ENCODE measurements around the gene COL4A2.
"Not testable (repeated sequence)": the region's sequence is repeated elsewhere in the genome, so short reads cannot be mapped to it uniquely, and the experiment has no call there.

Gene COL4A2

DNA sequence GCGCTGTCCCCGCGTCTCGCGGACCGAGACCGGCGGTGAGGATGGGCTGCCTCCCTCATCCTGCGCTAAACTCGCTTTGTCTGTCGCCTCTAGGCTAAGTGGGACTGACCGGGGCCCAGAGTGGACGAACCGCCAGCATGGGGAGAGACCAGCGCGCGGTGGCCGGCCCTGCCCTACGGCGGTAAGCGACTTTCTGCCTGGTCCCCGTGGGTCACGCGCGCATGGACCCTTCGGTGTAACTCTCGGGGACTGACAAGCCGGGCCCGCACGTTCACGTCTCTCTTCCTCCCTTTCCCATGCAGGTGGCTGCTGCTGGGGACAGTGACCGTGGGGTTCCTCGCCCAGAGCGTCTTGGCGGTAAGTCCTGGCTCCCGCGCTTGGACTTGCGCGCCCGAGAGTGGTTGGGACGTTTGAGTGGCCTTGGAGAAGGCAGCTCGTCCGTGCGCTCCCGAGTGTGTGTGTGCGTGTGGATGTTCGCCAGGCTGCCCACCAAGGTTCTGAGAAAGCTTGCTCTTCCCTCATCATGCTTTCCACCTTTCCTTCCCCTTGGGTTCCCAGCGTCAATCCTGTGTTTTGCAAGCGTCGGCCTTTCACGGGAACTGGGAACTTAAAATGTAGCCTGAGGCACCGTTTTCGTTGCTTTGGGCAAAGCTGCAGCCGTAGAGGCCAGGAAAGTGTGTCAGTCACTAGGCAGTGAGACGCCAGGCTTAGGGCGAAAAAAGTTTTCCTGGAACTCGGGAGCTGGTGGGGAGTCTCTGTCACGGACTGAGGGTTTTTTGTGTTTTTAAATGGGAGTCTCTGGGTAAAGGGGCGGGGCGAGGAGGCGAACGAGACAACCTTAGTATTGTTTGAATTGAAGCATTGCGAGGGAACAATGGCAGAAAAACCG is 927 bp downstream of the COL4A2 start:
- DNase-seq (ENCODE audit: low read depth) = peak; percentile 69

DNA sequence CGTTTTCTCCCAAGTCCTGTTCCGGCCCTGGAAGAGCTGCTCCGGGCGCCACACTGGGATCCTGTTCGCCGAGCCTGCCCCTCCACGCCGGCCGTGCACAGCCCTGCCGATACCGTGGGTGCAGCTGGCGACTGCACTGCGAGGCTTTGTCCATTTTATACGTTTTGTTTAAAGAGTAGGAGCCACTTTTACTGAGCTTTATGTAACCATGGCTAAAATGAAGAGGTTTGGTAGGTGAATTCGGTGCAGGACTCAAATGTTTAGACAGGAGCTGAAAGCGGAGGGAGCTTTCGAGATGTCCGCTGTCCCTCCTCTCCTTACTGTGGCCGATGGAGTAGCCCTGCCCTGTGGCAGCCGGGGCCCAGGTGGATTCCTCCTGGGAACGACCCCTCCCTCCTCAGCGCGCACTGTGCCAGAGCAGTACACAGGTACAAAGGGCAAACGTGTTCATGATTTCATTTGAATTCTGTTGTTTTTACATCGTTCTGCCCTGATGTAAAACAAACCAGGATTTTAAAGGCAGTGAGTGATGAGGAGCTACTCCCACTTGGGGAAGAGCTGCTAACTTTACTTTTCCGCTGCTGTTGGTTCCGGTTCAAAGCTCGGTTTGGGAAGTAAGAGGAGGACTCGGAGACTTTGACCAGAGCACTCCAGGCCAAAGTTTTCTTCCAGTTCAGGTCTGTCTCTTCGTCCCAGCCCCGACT is 1.7 kb downstream of the COL4A2 start:
- peak; percentile 30 for DNase-seq (ENCODE audit: low read depth)

DNA sequence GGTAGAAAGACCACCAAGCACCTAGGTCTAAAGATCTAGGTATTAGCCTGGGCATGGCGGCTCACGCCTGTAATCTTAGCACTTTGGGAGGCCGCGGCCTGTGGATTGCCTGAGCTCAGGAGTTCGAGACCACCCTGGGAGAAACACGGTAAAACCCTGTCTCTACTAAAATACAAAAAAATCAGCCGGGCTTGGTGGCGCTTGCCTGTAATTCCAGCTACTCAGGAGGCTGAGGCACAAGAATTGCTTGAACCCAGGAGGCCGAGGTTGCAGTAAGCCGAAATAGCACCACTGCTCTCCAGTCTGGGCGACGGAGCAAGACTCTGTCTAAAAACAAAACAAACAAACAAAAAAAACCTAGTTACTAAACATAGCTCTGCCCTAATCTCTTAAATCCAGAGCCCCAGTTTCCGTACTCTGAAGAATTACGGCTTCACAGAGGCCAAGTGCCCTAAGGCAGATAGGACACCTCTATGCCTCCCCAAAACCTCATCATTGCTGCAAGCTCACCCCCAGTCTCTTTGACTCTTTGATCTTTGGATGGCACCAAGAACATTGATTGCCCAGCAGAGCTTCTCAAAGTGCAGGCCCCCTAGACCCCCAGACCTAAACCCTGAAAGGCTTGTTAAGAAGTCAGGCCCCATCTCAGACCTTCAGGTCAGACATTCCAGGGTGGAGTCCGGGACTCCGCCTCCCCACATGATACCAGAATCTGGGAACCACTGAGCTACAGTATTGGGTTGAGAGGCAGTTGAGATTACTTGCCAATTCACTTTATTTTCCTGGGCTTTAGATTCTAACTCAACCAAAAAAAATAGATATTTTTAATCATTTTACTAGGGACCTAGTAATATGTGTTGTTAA is 2.8 kb downstream of the COL4A2 start:
- no peak for DNase-seq (ENCODE audit: low read depth)

DNA sequence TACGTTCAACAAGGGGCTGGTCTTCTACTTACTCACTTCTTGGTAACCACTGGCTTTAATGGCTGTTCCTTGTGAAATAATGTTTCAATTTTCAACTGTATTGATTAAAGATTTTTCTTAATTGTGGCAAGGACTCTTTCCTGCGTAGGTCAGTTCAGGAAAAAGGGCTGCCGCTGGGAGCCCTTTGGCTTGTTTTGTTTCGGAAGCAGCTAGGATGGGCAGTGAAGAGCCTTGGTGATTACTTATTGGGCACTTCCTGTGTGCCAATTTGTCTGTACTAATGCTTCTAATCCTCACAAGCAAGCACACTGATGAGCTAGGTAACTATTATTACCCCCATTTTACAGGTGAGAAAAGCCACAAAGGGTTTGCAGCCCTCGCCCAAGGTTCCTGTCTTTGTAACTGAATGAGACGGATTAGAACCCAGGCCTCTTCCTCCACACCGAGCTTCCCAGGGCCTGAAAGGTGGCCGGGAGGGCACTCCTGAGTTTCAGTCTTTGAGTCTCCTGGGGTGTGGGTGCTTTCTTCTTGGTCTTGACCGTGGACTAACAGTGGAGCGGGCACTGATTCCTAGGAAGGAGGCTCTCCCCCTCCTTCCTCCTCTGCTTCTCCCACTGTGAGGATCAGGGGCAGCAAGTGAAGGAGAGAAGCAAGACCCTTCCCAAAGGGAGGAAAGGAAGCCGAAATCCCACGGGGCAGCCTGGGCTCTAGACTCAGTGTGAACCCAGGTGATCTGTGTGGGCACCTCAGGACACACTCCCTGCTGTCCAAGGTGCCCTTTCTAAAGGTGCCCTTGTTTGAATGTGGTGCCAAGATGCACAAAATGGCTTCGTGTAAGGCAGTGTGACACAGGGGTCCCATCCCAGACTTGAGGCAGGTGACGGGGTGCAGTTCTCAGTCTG is 3.7 kb downstream of the COL4A2 start:
- DNase-seq (ENCODE audit: low read depth) = no peak

DNA sequence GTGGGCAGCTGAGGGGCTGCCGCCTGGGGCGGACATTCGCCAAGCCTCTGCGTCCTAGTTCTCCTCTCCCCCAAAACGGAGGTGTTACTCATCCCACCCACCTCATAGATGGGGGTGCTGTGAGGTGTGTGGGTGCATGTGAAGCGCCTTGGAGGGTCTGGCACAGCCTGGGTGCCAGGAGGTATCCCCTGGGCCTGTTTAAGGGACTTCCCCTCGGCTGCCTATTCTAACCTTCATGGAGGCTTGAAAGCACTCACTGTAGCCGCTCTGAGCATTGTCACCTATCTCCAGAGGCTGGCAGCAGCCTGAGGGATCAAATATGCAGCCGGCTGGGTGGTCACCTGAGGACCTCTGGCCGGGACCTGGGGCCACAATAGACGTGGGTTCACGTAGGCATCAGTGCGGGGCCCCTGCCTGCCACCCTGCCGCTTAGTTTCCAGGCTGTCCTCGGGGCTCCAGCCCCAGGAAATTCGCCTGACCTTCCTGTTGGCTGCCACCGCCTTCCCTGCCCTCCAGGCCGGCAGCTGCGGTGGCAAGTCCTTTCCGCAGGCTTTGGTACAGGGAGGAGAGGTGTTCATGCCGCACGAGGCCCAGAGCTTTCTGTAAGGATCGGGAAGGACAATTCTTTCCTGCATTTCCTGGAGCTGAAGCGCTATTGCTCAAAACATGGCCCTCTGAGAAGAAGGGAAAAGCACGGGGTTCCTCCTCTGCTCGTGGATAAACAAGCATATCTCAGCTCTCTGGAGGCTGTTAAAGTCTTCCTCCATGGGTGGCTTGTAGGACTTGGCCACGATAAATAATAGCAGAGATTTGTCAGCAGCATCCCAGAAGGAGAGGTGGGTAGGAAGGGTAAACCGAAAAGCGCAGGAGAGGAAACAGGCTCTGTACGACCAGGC is 4.6 kb downstream of the COL4A2 start:
- DNase-seq (ENCODE audit: low read depth) = no peak

DNA sequence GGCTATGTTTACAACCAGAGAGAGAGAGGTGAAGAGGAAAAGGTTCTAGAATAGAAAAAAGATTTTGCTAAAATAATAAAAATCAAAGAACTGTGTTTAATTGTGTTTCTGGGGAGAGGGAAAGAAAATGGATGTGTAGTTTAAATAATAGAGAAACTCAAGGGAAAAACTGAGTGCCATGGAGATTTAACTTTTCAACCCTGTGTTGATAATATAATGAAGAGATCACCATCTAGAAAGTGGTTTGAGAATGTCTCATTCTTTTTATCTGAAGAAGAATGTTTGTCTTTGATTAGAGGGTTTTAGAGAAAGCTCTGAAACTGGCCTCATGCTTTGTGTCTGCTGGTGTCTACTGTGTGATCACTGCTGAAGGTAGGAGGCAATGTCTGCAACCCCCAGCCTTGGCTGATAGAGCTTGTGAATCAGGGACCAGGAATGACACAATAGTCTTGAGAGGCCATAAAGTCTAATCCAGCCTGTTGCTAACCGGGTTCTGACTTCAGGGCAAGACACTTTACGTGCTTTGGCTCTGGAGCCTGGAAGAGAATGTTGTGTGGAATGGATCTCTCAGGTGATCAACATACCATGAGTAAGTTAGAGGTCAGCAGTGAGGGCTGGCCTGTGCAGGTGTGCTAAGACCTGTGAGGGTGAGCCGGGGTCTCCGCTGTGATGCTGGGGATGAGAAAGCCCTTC is 5.4 kb downstream of the COL4A2 start:
- DNase-seq (ENCODE audit: low read depth) = peak; percentile 97

DNA sequence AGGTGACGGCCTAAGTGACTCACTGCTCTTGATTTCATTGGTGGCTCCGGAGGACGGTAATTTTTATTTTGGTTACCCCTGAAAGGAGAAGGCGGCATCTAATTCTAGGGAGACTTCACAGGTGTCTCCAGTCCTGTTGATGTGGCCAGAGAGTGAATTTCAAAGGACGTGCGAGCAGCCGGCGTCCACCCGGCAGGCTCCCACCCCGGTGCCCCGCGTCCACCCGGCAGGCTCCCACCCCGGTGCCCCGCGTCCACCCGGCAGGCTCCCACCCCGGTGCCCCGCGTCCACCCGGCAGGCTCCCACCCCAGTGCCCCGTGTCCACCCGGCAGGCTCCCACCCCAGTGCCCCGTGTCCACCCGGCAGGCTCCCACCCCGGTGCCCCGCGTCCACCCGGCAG is 6.2 kb downstream of the COL4A2 start:
- DNase-seq (ENCODE audit: low read depth) = not testable (repeated sequence)

DNA sequence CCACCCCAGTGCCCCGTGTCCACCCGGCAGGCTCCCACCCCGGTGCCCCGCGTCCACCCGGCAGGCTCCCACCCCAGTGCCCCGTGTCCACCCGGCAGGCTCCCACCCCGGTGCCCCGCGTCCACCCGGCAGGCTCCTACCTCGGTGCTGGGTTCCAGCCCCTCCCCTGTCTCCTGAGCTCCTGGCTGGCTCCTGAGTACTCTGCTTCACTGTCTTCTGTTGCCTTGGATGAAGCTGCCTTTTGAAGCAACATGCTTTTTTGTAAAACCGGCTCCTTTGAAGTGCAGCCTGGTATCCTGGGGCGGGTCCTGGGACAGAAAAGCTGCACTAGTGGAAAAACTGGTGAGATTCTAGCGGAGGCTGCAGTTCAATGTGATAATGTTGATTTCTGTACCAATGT is 6.6 kb downstream of the COL4A2 start:
- DNase-seq (ENCODE audit: low read depth) = not testable (repeated sequence)

DNA sequence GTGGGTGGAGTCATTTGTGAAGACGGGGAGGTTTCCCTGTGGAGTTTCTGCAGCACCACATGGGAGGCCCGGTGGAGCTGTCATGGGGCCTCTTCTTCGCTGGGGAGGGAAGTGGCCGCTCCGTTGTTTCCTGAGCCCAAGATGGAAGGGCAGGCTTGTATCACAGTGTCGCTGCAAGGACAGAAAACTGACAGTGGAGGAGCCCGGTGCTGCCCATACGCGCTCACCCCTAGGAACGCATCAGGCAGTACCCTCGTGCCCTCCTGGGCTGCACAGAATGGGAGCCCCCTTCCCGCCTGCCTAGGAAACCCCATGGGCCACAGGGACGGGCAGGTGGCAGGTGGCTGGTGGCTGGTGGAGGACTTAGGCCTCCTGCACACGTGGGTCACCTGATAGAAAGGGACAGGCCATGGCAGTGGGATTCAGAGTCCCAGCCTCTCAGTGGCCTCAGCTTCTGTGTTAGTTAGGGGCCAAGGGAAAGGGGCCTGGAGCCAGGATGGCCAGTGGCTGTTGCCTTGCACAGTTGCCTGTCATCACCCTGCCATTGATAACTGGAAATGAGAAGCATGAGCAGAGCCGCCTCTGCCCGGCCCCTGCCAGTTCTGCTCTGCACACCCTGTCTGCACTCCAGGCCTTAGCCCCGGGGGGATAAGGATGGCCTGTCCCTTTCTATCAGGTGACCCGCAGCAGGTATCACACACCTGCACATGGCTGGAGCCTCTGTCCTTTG is 7.6 kb downstream of the COL4A2 start:
- DNase-seq (ENCODE audit: low read depth) = no peak

DNA sequence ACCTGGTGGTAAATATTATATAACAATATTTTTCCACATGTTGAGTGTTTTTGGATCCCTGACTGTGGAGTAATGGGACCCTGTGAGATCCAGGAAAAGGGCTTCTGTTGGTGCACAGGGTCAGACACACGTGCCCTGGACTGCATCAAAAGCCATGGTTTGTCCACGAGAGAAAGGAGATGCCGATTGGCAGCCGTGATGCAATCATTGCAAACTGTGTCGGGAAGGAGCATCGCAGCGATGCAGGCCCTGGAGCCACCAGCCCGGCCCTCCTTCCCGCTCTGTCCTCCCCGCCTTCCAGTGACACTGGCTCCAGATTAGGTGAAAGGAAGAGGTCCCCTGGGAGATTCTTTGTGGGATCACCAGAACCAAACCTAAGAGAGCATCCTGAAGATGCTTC is 9.1 kb downstream of the COL4A2 start:
- DNase-seq (ENCODE audit: low read depth) = no peak

DNA sequence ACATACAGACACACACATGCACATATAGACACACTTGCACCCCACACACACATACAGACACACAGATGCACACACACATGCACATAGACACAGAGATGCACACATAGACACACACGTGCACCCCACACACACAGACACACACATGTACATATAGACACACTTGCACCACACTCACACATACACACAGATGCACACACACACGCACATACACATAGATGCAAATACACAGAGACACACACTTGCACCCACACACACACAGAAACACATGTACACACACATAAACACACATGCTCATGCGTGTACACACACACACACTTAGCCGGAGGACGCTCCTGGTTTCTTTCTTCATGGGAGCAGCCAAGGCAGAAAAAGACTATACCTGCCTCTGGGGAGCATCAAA is 10.0 kb downstream of the COL4A2 start:
- no peak for DNase-seq (ENCODE audit: low read depth)

DNA sequence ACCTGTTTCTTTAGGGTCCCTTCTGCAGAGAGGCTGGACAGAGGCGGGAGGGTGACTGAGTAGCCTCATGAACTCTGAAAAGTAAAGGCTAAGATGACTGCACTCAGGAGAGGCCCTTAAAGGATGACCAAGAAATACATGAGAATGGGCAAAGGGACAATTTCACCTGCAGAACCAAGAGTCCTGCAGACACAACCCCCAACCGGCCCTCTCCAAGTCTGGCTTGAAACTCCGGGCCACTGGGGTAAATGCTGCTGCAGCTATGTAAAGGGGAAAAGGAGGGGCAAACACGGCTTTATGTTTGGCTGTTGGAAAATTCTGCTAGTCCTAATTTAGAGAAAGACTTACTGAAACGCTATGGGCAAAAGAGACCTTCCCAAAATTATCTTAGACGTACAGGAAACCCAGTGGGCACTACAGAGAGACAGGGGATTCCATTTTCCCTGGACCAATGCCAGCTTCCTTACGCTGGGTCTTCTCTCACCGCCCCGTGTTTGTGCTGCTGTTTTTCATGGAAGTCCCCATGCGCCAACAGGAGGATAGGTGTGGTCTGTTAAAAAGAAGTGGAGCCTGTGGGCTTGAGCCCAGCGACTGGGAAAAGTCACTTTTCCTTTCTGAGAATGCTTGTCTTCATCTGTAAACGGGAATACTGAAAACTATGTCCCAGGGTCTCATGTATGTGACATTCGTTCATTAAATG is 10.6 kb downstream of the COL4A2 start:
- DNase-seq (ENCODE audit: low read depth) = no peak

DNA sequence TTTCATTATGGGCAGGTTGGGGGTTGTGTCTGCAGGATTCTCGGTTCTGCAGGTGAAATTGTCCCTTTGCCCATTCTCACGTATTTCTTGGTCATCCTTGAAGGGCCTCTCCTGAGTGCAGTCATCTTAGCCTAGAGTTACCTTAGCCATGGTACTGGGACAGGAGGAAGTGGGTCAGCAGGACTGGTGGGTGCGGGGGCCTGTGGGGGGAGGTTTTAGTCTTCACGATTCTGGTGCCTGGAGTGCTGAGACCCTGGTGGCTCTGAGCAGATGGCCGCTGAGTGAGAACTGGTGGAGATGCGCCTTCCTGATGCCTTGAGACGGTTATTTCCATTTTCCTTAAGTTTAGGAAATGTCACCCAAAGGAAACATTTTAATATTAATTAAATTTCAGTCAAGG is 11.8 kb downstream of the COL4A2 start:
- DNase-seq (ENCODE audit: low read depth) = no peak

DNA sequence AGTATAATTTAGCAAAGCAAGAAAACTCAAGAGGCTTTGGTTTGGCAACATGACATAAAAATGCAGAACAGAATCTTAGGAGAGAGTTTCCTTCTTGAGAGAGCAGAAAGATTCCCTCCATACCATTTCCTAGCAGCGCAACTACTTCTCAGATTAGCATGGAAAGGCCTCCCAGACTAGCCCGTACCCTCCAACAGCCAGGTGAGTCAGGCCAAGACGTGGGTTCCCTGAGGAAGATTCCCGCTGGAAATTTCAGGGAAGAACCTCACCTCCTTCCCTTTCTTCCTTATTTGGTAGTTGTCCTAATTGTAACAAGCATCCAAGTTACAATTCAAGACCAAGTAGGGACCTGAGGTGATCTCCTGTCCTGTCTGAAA is 12.3 kb downstream of the COL4A2 start:
- no peak for DNase-seq (ENCODE audit: low read depth)

DNA sequence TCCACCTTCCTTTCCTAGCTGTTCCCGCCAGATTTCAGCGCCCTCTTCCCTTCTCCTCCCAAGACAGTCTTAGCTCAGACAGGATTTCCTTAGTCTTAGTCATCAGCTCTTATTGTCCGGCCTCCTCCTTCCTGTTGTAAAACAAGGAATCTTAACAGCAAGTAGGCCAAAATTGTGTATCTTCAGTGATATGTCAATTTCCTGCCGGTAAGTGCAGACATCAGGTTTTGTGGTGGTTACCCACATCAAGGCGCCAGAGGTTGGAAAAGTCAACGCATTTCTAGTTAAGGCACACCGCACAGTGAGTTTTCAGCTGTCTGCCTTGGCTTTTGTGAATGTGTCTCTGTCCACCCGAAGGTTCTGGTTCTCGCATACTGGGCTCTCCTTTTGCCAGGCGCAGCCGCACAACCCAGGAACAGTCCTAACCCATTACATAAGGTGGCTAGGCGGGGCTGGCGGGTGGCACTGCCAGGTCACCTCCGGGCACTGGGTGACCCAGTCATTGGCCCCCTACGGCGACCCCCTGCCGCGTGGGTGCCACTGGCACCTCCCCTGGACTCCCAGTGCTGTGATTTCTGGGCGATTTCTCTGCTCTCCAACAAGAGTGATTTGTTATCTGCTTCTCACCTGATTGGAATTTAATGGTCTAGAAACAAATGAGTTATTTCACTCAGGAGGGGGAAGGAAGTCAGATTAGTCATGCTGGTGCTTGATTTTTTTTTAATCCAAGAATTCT is 12.9 kb downstream of the COL4A2 start:
- peak; percentile 85 for DNase-seq (ENCODE audit: low read depth)

DNA sequence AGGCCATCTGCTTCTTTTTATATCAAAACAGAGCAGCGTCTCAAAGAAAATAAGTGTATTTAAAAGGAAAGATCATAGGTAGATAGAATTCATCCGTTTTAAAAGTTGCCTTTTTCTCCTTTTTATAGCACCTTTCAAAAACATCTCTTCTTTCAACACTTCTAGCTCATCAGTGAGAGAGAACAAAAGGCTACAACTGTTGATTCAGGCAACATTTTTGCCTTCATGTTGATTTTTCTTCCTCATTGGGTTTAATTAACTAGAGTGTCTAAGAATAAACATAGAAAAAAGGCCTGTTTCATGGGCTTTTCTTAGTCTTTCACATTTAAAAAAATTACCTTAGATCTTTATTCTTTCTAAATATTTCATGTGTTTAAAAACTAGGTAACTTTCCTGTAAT is 13.6 kb downstream of the COL4A2 start:
- DNase-seq (ENCODE audit: low read depth) = no peak

DNA sequence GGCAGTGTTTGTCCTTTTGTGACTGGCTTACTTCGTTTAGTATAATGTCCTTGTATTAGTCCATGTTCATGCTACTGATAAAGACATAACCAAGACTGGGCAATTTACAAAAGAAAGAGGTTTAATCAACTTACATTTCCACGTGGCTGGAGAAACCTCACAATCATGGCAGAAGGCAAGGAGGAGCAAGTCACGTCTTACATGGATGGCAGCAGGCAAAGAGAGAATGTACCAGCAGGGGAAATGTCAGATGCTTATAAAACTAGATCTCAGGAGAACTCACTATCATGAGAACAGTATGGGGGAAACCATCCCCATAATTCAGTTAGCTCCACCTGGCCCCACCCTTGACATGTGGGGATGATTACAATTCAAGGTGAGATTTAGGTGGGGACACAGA is 14.5 kb downstream of the COL4A2 start:
- DNase-seq (ENCODE audit: low read depth) = not testable (repeated sequence)

All from iris pigment epithelial cell (primary cell).